ENCODE results near the gene CBX5. TPM values are rescaled to one million over a fixed set of nuclear protein-coding genes. Genes with fewer than 3 reads are reported as not detected.
"Not testable (repeated sequence)": the region's sequence is repeated elsewhere in the genome, so short reads cannot be mapped to it uniquely, and the experiment has no call there.

Gene CBX5
- total RNA-seq, 1 donor from 2014 or later = 104 TPM

- no peak for DNase-seq
Measured at GRCh38 chr12:54265364-54265812, 14.5 kb downstream of the CBX5 start.

DNA sequence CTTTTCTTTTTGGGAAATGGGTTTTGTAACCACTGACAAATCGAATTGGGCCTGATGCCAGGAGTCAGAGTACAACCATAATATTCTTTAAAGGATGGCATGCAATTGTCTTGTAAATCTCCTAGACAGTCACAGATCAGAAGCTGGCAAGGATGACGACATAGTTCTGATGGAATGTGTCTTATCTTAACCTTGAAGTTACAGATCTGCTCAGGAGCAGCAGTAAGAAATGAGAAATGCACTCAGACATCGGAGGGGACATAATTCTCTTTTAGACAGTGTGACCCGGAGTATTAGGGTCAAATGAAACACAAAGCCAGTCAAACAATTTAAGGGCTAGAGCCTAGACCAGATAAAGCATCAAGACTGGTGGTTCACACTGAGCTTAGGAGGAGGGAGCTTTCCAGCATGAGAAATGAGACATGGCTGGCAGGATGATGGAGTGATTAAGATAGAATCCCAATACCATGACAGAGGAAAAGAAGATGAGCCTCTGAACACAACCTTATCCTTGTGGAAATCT is 17.5 kb downstream of the CBX5 start:
- no peak for DNase-seq

- DNase-seq = no peak
Measured at GRCh38 chr12:54261815-54262402, 18.0 kb downstream of the CBX5 start.

GRCh38 chr12:54259194-54260011 is 20.5 kb downstream of the CBX5 start:
- DNase-seq = peak; percentile 78

GRCh38 chr12:54258201-54258681 is 21.7 kb downstream of the CBX5 start:
- DNase-seq = no peak

GRCh38 chr12:54257332-54257731 is 22.6 kb downstream of the CBX5 start:
- DNase-seq = no peak

DNA sequence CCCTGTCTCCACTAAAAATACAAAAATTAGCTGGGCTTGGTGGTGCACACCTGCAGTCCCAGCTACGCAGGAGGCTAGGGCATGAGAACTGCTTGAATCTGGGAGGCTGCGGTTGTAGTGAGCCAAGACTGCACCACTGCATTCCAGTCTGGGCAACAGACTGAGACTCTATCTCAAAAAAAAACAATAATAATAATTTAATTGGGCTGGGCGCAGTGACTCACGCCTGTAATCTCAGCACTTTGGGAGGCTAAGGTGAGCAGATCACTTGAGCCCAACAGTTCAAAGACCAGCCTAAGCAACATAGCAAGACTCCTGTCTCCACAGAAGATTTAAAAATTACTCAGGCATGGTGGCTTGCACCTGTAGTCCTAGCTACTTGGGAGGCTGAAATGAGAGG is 26.7 kb downstream of the CBX5 start:
- DNase-seq = no peak

DNA sequence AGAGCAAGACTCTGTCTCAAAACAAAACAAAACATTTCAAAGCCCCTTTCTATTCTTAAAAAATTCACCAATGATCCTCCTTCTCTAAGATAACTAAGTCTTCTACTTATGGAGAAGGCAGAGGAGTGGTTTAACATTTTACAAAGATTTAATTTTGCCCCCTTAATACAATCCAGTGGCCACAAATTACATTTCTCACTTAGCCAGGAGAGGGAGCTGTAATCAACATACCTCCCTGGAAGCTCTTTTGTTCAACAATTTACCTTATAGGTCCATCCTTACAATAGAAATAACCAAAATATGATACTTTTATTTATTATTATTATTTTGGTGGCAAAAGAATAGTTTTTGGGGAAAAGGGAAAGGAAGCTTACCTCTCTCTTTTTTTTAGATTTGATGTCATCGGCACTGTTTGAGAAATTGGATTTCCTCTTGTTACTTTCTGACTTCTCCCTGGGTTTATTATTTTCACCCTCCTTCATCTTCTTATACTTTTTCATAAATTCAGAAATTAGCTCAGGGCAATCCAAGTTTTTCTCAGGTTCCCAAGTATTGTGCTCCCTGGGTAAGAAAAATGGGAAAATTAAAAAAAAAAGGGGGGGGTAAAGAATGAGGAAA is 28.1 kb downstream of the CBX5 start:
- no peak for DNase-seq

DNA sequence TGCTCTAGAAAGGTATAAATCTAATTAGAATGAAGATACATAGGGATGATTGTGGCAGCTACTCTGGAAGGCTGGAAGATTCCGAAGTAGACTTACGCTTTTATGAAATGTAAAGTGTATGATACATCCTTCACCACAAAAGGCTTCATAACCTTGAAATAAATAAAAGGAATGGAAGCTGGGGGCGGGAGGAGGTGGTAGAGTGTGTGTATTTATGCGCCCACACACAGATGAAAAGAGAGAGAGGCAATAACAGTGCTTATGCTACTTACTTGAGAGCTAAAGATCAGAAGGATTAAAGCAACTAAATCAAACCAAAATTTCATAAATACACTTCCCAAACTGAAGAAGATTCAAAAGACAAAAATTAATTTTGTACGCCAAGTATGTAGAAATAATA is 30.4 kb downstream of the CBX5 start:
- no peak for DNase-seq

- DNase-seq = no peak
Measured at GRCh38 chr12:54246011-54246641, 33.8 kb downstream of the CBX5 start.

- no peak for DNase-seq
Measured at GRCh38 chr12:54240971-54241588, 38.8 kb downstream of the CBX5 start.

- DNase-seq = no peak
Measured at GRCh38 chr12:54240129-54240528, 39.8 kb downstream of the CBX5 start.

- DNase-seq = no peak
Measured at GRCh38 chr12:54239620-54240019, 40.3 kb downstream of the CBX5 start.

GRCh38 chr12:54238531-54238930 is 41.4 kb downstream of the CBX5 start:
- no peak for DNase-seq

DNA sequence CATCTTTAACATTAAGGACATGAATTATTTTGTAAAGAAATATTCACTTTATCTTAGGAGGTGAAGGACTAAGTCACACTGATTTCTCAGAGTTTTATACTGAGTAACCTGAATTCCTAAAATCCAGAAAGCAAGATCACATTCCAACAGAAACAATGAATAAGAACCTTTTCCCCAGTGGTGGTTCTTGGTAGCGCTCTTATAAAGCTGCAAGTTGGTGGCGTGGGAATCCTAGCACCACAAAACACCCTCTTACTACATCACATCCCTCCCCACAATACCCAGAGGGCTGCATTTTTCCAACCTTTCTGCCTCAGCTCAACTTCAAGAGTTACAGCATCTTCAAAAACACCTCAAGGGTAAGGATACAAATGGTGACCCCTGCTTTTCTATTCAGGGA is 47.1 kb downstream of the CBX5 start:
- no peak for DNase-seq

GRCh38 chr12:54231269-54231668 is 48.7 kb downstream of the CBX5 start:
- not testable (repeated sequence) for DNase-seq

- no peak for DNase-seq
Measured at GRCh38 chr12:54230555-54230954, 49.4 kb downstream of the CBX5 start.

- DNase-seq = no peak
Measured at GRCh38 chr12:54229624-54230212, 50.2 kb downstream of the CBX5 start.

- no peak for DNase-seq
Measured at GRCh38 chr12:54228471-54228870, 51.5 kb downstream of the CBX5 start.

DNA sequence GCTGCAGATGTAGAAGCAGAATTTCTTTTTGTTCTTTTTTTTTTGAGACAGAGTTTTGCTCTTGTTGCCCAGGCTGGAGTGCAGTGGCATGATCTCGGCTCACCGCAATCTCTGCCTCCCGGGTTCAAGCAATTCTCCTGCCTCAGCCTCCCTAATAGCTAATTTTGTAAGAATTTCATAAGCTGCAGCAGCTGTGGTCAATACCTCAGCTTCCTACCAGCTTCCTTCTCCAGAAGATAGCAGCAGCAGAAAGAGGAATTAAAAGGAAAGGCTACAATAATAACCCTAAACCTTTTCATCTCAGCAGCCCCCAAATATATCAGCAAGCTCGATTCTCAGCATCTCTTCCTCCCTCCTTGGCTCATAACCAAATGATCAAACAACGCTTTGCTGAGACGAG is 52.0 kb downstream of the CBX5 start:
- DNase-seq = not testable (repeated sequence)

- no peak for DNase-seq
Measured at GRCh38 chr12:54227376-54227775, 52.5 kb downstream of the CBX5 start.

GRCh38 chr12:54225666-54226065 is 54.3 kb downstream of the CBX5 start:
- DNase-seq = no peak

Data from occipital lobe (tissue), 2 donors.